Neutrophil (primary cell): ENCODE measurements around the gene POFUT1.

Experiments
- H3K27ac ChIP-seq: fragments of 200-600 bp; sonication (generic); 2 replicates; pipeline ENCODE4 v1.5.1; 2016; ENCODE audit warnings: mild to moderate bottlenecking, moderate library complexity
- H3K27me3 ChIP-seq: fragments of 200-600 bp; sonication (generic); 2 replicates; pipeline ENCODE4 v1.6.0; 2016; ENCODE audit warnings: mild to moderate bottlenecking
- H3K36me3 ChIP-seq: fragments of 200-600 bp; sonication (generic); 2 replicates; pipeline ENCODE4 v1.5.1; 2017
- H3K4me1 ChIP-seq, 2 experiments: fragments of 200-600 bp in 1 of 2; sonication (generic) in 1 of 2; 1 replicate in 1 of 2; 2 replicates in 1 of 2; pipeline versions ENCODE4 v1.5.1 to v1.6.1; 2013 to 2016; ENCODE audit warnings: low read depth in 1 of 2, low read length in 1 of 2, mild to moderate bottlenecking in 1 of 2, moderate library complexity in 1 of 2; ENCODE audit not compliant: control insufficient read depth in 1 of 2, insufficient read depth in 1 of 2
- H3K4me3 ChIP-seq, 2 experiments: fragments of 200-600 bp in 1 of 2; sonication (generic) in 1 of 2; 1 replicate in 1 of 2; 2 replicates in 1 of 2; pipeline ENCODE4 v1.5.1; 2013 to 2016; ENCODE audit warnings: low read depth in 1 of 2, low read length in 1 of 2, mild to moderate bottlenecking in 1 of 2, moderate library complexity in 1 of 2
- H3K9me3 ChIP-seq: fragments of 200-600 bp; sonication (generic); 2 replicates; pipeline ENCODE4 v1.5.1; 2016
- TF ChIP-seq, protein P1 (sequence below): fragments of 200-600 bp; sonication (generic); IDR thresholded peaks from 2 replicates; pipeline ENCODE4 v1.5.1; 2016; ENCODE audit warnings: antibody characterized with exemption

Gene POFUT1

GRCh38 chr20:32235331-32236047, 27.8 kb downstream of the POFUT1 start:
- TF ChIP-seq, protein P1, sequence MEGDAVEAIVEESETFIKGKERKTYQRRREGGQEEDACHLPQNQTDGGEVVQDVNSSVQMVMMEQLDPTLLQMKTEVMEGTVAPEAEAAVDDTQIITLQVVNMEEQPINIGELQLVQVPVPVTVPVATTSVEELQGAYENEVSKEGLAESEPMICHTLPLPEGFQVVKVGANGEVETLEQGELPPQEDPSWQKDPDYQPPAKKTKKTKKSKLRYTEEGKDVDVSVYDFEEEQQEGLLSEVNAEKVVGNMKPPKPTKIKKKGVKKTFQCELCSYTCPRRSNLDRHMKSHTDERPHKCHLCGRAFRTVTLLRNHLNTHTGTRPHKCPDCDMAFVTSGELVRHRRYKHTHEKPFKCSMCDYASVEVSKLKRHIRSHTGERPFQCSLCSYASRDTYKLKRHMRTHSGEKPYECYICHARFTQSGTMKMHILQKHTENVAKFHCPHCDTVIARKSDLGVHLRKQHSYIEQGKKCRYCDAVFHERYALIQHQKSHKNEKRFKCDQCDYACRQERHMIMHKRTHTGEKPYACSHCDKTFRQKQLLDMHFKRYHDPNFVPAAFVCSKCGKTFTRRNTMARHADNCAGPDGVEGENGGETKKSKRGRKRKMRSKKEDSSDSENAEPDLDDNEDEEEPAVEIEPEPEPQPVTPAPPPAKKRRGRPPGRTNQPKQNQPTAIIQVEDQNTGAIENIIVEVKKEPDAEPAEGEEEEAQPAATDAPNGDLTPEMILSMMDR = no peak
- Histone ChIP-seq H3K36me3 (peaks cover 11% of the 10 kb centered on the region), H3K9me3 (no peaks in the 10 kb centered on the region), H3K27me3 (no peaks in the 10 kb centered on the region), H3K27ac (peak overlapping the region; percentile 69), H3K4me1 (peaks cover 42 to 43% of the 10 kb centered on the region in 2 experiments), H3K4me3 (no peak overlapping the region)

- Histone ChIP-seq H3K27me3 (no peaks in the 10 kb centered on the region), H3K9me3 (no peaks in the 10 kb centered on the region), H3K27ac (peak overlapping the region; percentile 4), H3K36me3 (peaks cover 7% of the 10 kb centered on the region), H3K4me3 (no peak overlapping the region), H3K4me1 (peaks cover 42 to 43% of the 10 kb centered on the region in 2 experiments)
- TF ChIP-seq, protein P1 = no peak
Measured at GRCh38 chr20:32236048-32236533, 28.4 kb downstream of the POFUT1 start.

DNA sequence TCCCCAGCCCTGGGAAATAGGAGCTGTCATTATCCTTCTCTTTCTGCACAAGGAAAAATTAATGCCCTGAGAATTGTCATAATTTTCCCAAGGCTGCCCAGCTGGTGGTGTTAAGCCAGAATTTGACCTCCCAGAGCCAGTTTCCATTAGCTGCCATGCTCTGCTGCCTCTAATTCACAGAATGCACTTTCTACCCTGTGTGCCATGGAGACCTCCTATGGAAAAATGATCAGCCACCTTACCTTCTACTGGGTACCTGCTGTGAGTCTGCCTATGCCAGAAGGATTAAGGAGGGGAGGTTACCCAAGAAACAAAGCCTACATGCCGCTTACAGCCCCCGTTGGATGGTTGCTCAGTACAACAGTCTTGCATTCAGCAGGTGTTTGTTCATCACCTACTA, 29.1 kb downstream of the POFUT1 start:
- no peaks in the 10 kb centered on the region for H3K27me3 ChIP-seq
- H3K36me3 ChIP-seq = peaks cover 7% of the 10 kb centered on the region
- no peak overlapping the region for H3K4me3 ChIP-seq
- TF ChIP-seq, protein P1 = no peak
- no peak overlapping the region for H3K27ac ChIP-seq
- H3K9me3 ChIP-seq = no peaks in the 10 kb centered on the region
- peaks cover 38 to 39% of the 10 kb centered on the region in 2 experiments for H3K4me1 ChIP-seq

DNA sequence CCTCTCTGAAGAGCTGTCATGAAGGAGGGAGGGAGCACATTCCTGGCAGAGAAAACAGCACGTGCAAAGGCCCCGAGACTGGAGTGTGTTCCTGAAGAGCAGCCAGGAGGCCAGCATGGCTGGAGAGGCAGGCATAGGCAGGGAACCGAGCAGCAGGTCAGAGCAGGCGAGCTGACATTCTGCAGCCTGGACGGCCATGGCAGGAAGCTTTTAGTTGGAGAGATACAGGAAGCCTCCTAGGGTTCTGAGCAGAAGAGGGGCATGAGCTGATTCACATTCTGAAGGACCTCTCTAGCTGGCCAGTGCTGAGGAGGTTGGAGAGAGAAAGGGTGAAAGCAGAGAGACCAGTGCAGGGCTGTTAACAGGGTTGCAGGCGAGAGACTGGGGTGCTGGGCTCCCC, 29.7 kb downstream of the POFUT1 start:
- Histone ChIP-seq H3K4me3 (no peak overlapping the region), H3K9me3 (no peaks in the 10 kb centered on the region), H3K36me3 (peaks cover 7% of the 10 kb centered on the region), H3K27me3 (no peaks in the 10 kb centered on the region), H3K4me1 (peaks cover 32 to 33% of the 10 kb centered on the region in 2 experiments), H3K27ac (no peak overlapping the region)
- TF ChIP-seq, protein P1 = no peak

DNA sequence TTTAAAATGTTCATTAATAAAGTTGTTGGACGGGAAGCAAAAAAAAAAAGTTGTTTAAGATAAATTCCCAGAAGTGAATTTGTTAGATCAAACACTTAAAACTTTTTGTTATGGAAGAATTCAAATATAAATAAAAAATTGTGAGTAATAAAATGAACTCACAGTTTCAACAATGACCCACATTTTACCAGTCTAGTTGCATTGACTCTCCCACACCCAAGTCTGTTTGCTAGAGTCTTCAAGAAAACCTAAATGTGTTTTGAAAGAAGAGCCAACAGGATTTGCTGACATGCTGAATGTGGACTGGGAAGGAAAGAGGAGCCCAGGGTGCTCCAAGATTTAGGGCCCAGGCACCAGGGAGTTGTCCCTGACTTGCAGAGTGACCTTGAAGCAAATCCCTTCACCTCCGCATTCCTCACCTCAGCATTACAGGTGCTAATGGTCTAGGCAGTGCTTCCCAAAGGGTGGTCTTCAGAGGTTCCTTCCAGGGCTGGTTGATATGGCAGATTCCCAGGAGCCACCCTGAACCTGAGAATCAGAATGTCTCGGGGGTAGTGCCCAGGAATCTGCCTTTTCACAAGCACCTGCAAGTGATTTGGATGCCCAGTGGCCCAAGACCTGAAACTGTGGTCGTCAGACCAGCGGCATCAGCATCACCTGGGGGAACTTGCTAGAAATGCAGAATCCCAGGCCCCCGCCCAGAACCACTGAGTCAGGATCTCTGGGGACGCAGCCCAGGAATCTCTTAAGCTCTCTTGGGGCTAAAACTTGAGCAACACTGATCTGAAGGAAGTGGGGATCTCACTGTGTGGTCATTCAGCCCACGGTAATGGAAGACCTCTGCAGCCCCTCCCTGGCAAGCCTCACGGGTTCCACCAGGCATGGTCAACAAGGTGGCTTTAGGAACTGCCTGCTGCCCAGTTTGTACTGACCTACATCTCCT, 31.1 kb downstream of the POFUT1 start:
- Histone ChIP-seq H3K9me3 (no peaks in the 10 kb centered on the region), H3K36me3 (peaks cover 7% of the 10 kb centered on the region), H3K4me1 (peaks cover 19% of the 10 kb centered on the region in 2 experiments), H3K27ac (no peak overlapping the region), H3K27me3 (no peaks in the 10 kb centered on the region), H3K4me3 (no peak overlapping the region)
- TF ChIP-seq, protein P1 = no peak
